ENCODE measurements around the gene TLX1.
A peak's percentile ranks its signal among the peaks of the same experiment; 100 is the strongest.
"Not testable (repeated sequence)": the region's sequence is repeated elsewhere in the genome, so short reads cannot be mapped to it uniquely, and the experiment has no call there.

Gene TLX1

GRCh38 chr10:101154506-101154905 lies 23.4 kb downstream of the TLX1 start:
- DNase-seq, result not testable (repeated sequence)

DNA sequence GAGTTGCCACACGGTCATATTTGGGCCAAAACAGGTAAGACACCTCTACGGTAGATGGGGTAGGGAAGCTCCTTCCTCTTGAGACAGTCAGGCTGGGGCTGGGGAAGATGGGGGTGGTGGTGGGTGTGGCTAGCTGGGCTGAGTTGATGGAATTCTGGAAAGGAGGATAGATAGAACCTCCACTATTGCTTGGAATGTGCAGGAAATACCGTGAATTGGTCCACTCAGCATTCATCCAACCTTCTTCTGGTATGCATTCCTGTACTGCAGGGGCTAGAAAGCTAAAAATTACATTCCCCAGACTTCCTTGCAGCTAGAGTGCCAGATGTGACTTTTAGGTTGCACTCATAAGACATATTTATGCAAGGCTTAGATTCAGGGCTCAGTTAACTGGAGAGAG lies 24.8 kb downstream of the TLX1 start:
- no peak for DNase-seq

GRCh38 chr10:101157756-101158458 lies 26.8 kb downstream of the TLX1 start:
- DNase-seq, result no peak

GRCh38 chr10:101158459-101159058 lies 27.5 kb downstream of the TLX1 start:
- no peak for DNase-seq

- peak; percentile 35 for DNase-seq
Observed at GRCh38 chr10:101161494-101162299, 30.6 kb downstream of the TLX1 start.

DNA sequence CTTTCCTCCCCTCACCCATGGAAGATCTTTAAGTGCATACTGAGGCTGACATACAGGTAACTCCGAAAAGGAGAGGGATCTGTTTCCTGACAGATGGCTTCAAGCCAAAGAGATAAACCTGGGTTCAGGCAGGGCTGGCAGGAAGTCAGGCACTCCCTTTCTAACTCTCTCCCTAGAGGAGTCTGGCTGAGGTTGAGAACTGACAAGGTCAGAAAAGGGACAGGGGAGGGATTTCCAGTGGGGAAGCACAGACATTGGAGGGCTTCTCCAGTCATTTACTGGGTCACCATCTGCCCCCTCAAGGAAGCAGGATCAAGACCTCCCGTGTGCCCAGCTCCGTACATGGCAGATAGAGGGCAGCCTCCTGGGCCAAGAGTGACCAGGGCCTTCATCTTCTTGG lies 31.6 kb downstream of the TLX1 start:
- no peak for DNase-seq

DNA sequence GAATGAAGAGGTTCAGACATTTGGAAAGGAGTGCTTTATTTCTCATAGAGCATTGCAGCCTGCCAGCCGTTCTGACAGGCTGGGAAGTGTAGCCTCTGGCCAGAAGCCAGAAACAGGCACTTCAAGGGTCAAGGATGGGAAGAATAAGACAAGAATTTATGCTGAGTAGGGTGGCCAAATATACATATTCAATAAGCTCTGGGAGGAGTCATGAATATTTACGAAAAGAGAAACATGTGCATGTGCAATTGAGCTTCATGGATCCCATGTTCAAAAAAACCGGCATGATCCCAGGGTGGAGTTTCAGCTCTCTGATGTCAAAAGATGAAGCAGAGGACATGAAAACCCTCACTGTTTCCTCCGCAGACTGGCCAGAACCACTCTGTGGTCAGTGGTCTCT lies 32.9 kb downstream of the TLX1 start:
- DNase-seq, result no peak

DNA sequence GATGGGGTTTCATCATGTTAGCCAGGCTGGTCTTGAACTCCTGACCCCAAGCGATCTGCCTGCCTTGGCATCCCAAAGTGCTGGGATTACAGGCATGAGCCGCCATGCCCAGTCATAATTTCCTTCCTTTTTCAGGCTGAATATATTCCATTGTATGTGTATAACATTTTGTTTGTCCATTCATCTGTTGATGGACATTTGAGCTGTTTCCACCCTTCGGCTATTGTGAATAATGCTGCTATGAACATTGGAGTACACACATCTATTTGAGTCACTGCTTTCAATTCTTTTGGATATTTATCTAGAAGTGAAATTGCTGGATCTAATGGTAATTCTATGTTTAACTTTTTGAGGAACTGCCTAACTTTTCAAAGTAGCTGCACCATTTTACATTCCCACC lies 34.6 kb downstream of the TLX1 start:
- no peak for DNase-seq

GRCh38 chr10:101166430-101166829 lies 35.3 kb downstream of the TLX1 start:
- DNase-seq, result no peak

DNA sequence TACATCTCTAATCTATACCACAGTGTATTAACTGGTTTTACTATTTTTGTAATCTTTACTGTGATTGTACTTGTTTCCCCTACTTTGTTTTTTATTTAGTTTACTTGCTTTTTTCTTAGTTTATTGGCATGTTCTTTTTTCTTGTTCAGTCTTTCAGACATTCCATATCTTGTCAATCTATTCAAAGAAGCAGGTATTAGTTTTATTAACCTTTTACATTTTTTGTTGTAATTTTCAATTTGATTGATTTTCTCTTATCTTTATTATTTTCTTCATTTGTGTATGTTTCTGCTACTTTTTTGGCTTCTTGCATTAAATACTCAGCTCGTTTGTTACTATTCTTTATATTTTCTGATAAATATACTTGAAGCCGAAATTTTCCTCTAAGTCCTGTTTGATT lies 41.6 kb downstream of the TLX1 start:
- no peak for DNase-seq

DNA sequence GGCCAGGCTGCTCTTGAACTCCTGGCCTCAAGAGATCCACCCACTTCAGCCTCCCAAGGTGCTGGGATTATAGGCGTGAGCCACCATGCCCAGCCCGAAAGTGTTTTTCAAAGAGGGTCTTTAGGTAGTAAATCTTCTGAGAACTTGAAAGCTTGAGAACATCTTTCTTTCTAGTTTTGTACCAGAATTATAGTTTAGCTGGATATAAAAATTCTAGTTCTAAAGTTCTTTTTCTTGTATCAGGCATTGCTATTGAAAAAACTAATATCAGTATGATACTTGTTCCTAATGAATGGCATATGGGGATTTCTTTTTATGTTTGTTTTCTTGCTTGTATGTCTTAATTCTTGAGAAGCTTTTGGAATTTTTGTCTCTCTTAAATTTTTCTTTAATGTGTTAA lies 43.2 kb downstream of the TLX1 start:
- no peak for DNase-seq

GRCh38 chr10:101176577-101176976 lies 45.5 kb downstream of the TLX1 start:
- DNase-seq, result no peak

- no peak for DNase-seq
Observed at GRCh38 chr10:101182936-101183335, 51.8 kb downstream of the TLX1 start.

- no peak for DNase-seq
Observed at GRCh38 chr10:101183458-101184183, 52.5 kb downstream of the TLX1 start.
